LNCAP (cell line): ENCODE results near the gene CACNA1G.

Experiments used
- CTCF ChIP-seq: fragments of 450-650 bp; IDR thresholded peaks from 2 replicates; pipeline ENCODE4 v1.5.1; 2017; ENCODE audit warnings: mild to moderate bottlenecking

The CACNA1G gene

GRCh38 chr17:50586421-50587247, 26.1 kb downstream of the CACNA1G start:
- no peak for TF ChIP-seq CTCF

GRCh38 chr17:50587571-50587970, 27.1 kb downstream of the CACNA1G start:
- no peak for TF ChIP-seq CTCF

GRCh38 chr17:50588391-50589049, 28.0 kb downstream of the CACNA1G start:
- TF ChIP-seq CTCF = no peak

GRCh38 chr17:50589095-50589705, 28.7 kb downstream of the CACNA1G start:
- TF ChIP-seq CTCF = no peak

- TF ChIP-seq CTCF = no peak
Measured at GRCh38 chr17:50590946-50591737, 30.6 kb downstream of the CACNA1G start.

GRCh38 chr17:50593321-50593720, 32.8 kb downstream of the CACNA1G start:
- no peak for TF ChIP-seq CTCF

- no peak for TF ChIP-seq CTCF
Measured at GRCh38 chr17:50594128-50594823, 33.8 kb downstream of the CACNA1G start.
